Suprapubic skin (tissue), 4 donors: Measurements from ENCODE around the gene MED26. TPM values are rescaled to one million over a fixed set of nuclear protein-coding genes. Genes with fewer than 3 reads are reported as not detected.

Experiments
- DNase-seq, 2 donors: peaks; one replicate each; pipeline ENCODE4 v3.0.0-alpha.2; 2019; ENCODE audit warnings: low spot score in 2 of 2
- H3K27ac ChIP-seq: fragments of 200-600 bp; sonication (generic); one replicate; pipeline ENCODE4 v1.5.1; 2019
- H3K27me3 ChIP-seq: fragments of 200-600 bp; sonication (generic); one replicate; pipeline ENCODE4 v1.5.1; 2019
- H3K36me3 ChIP-seq: fragments of 200-600 bp; sonication (generic); one replicate; pipeline ENCODE4 v1.5.1; 2019
- H3K4me1 ChIP-seq: fragments of 200-600 bp; sonication (generic); one replicate; pipeline ENCODE4 v1.5.1; 2019
- H3K4me3 ChIP-seq: fragments of 200-600 bp; sonication (generic); one replicate; pipeline ENCODE4 v1.5.1; 2019; ENCODE audit warnings: mild to moderate bottlenecking
- H3K9me3 ChIP-seq: fragments of 200-600 bp; sonication (generic); one replicate; pipeline ENCODE4 v1.5.1; 2019
- CTCF ChIP-seq, 2 donors: fragments of 200-600 bp in 1 of 2; fragments of 450-650 bp in 1 of 2; sonication (generic) in 1 of 2; IDR thresholded peaks; one replicate each; pipeline ENCODE4 v1.5.1; 2016 to 2019; ENCODE audit warnings: antibody characterized with exemption in 2 of 2, mild to moderate bottlenecking in 1 of 2, moderate library complexity in 1 of 2
- EP300 ChIP-seq: sonication (generic); formaldehyde crosslinking; IDR thresholded peaks from one replicate; pipeline ENCODE4 v1.6.1; 2017; ENCODE audit warnings: antibody characterized with exemption
- POLR2A ChIP-seq, 2 donors: fragments of 450-650 bp; IDR thresholded peaks; one replicate each; pipeline ENCODE4 v1.6.1; 2017; ENCODE audit warnings: antibody characterized with exemption in 2 of 2, mild to moderate bottlenecking in 2 of 2, moderate library complexity in 2 of 2
- POLR2AphosphoS5 ChIP-seq, 3 donors: sonication (generic); formaldehyde crosslinking; IDR thresholded peaks; one replicate each; pipeline ENCODE4 v1.6.1; 2017; ENCODE audit warnings: antibody characterized with exemption in 3 of 3
- WGBS: methylation state at CpG from one replicate; pipeline ENCODE4 v1.1.5; 2018; 5-methylcytosine and 5-hydroxymethylcytosine counted together
- total RNA-seq, 4 donors: library from RNA; depleted of rRNA; stranded (reverse); fragments of >200 nt; gene quantifications; one replicate each; pipeline ENCODE4 v1.1.0, GENCODE V29; 2016

Gene MED26
- total RNA-seq, 4 donors from 2014 or later, result 13.1 to 15.4 (median 14.6) TPM

- Histone ChIP-seq H3K4me3 (peak overlapping the region; percentile 100), H3K27ac (peak overlapping the region; percentile 94), H3K27me3 (no peaks in the 10 kb centered on the region), H3K4me1 (peaks cover 38% of the 10 kb centered on the region), H3K36me3 (peaks cover 23% of the 10 kb centered on the region), H3K9me3 (no peaks in the 10 kb centered on the region)
- TF ChIP-seq EP300, result no peak
- TF ChIP-seq POLR2A (IDR thresholded peaks at IDR 0.05), result no peak
- no peak for TF ChIP-seq CTCF (IDR thresholded peaks at IDR 0.05)
- no peak for TF ChIP-seq POLR2AphosphoS5 (IDR thresholded peaks at IDR 0.05)
- 4% methylated on average over 12 of the region's 12 CpGs for WGBS
- no peak for DNase-seq
Observed at GRCh38 chr19:16626796-16627192, 1.2 kb downstream of the MED26 start.

GRCh38 chr19:16625163-16625958, 2.6 kb downstream of the MED26 start:
- DNase-seq, result no peak
- no peaks in the 10 kb centered on the region for H3K27me3 ChIP-seq
- no peak overlapping the region for H3K4me3 ChIP-seq
- 83% methylated on average over 16 of the region's 16 CpGs for WGBS
- H3K9me3 ChIP-seq, result no peaks in the 10 kb centered on the region
- H3K27ac ChIP-seq, result no peak overlapping the region
- peaks cover 45% of the 10 kb centered on the region for H3K4me1 ChIP-seq
- TF ChIP-seq EP300 (no peak), POLR2AphosphoS5 (IDR thresholded peaks at IDR 0.05) (no peak), POLR2A (IDR thresholded peaks at IDR 0.05) (no peak), CTCF (IDR thresholded peaks at IDR 0.05) (no peak)
- peaks cover 14% of the 10 kb centered on the region for H3K36me3 ChIP-seq

- H3K27me3 ChIP-seq, result no peaks in the 10 kb centered on the region
- H3K36me3 ChIP-seq, result peaks cover 14% of the 10 kb centered on the region
- TF ChIP-seq POLR2AphosphoS5 (IDR thresholded peaks at IDR 0.05), result no peak
- TF ChIP-seq EP300, result no peak
- TF ChIP-seq CTCF (IDR thresholded peaks at IDR 0.05), result no peak
- no peak for TF ChIP-seq POLR2A (IDR thresholded peaks at IDR 0.05)
- no peak overlapping the region for H3K4me3 ChIP-seq
- no peak overlapping the region for H3K27ac ChIP-seq
- 79% methylated on average over 10 of the region's 10 CpGs for WGBS
- no peak for DNase-seq
- H3K4me1 ChIP-seq, result peaks cover 49% of the 10 kb centered on the region
- H3K9me3 ChIP-seq, result no peaks in the 10 kb centered on the region
Observed at GRCh38 chr19:16624236-16624635, 3.8 kb downstream of the MED26 start.

GRCh38 chr19:16623576-16623975, 4.4 kb downstream of the MED26 start:
- no peak overlapping the region for H3K27ac ChIP-seq
- TF ChIP-seq EP300 (no peak), POLR2A (IDR thresholded peaks at IDR 0.05) (no peak), CTCF (IDR thresholded peaks at IDR 0.05) (no peak), POLR2AphosphoS5 (IDR thresholded peaks at IDR 0.05) (no peak)
- H3K9me3 ChIP-seq, result no peaks in the 10 kb centered on the region
- no peak overlapping the region for H3K4me3 ChIP-seq
- H3K36me3 ChIP-seq, result peaks cover 14% of the 10 kb centered on the region
- peaks cover 46% of the 10 kb centered on the region for H3K4me1 ChIP-seq
- DNase-seq, result no peak
- 73% methylated on average over 6 of the region's 6 CpGs for WGBS
- no peaks in the 10 kb centered on the region for H3K27me3 ChIP-seq

GRCh38 chr19:16623066-16623465, 4.9 kb downstream of the MED26 start:
- TF ChIP-seq EP300, result no peak
- no peak for TF ChIP-seq CTCF (IDR thresholded peaks at IDR 0.05)
- TF ChIP-seq POLR2A (IDR thresholded peaks at IDR 0.05), result no peak
- no peak for TF ChIP-seq POLR2AphosphoS5 (IDR thresholded peaks at IDR 0.05)
- Histone ChIP-seq H3K27me3 (no peaks in the 10 kb centered on the region), H3K36me3 (peaks cover 14% of the 10 kb centered on the region), H3K9me3 (no peaks in the 10 kb centered on the region), H3K4me3 (no peak overlapping the region), H3K4me1 (peaks cover 46% of the 10 kb centered on the region), H3K27ac (no peak overlapping the region)
- WGBS, result 100% methylated on average over 2 of the region's 2 CpGs
- no peak for DNase-seq
